Calu3 (cell line): ENCODE measurements around the gene ATP5PF. TPM values are rescaled to one million over a fixed set of nuclear protein-coding genes. Genes with fewer than 3 reads are reported as not detected.

Experiments
- BruUV-seq: library from RNA; stranded (reverse); fragments of 400-500 nt; replicated peaks from 2 replicates; lab custom pipeline; 2021; lab: Mats Ljungman, UMichigan
- CTCF ChIA-PET: fragments of 300-600 bp; sonication (Branson Sonifier 250); formaldehyde crosslinking; loops from one replicate; lab custom pipeline; 2022; ENCODE audit warnings: antibody characterized with exemption; lab: Charles Lee
- DNase-seq: peaks from one replicate; pipeline ENCODE4 v3.0.0; 2022
- H3K27ac Mint-ChIP-seq: one replicate; pipeline ENCODE4 v1.8.0; 2022; ENCODE audit warnings: mixed read lengths; ENCODE audit not compliant: unreplicated experiment
- H3K27me3 Mint-ChIP-seq: one replicate; pipeline ENCODE4 v1.8.0; 2022; ENCODE audit warnings: mixed read lengths; ENCODE audit not compliant: unreplicated experiment
- H3K36me3 Mint-ChIP-seq: one replicate; pipeline ENCODE4 v1.8.0; 2022; ENCODE audit warnings: mild to moderate bottlenecking, moderate library complexity, mixed read lengths; ENCODE audit not compliant: insufficient read depth, unreplicated experiment
- H3K4me1 Mint-ChIP-seq: one replicate; pipeline ENCODE4 v1.8.0; 2022; ENCODE audit warnings: mild to moderate bottlenecking, low read depth, mixed read lengths; ENCODE audit not compliant: unreplicated experiment
- H3K4me3 Mint-ChIP-seq: one replicate; pipeline ENCODE4 v1.8.0; 2022; ENCODE audit warnings: mild to moderate bottlenecking, low read depth, moderate library complexity, mixed read lengths; ENCODE audit not compliant: unreplicated experiment
- H3K9me3 Mint-ChIP-seq: one replicate; pipeline ENCODE4 v1.8.0; 2022; ENCODE audit warnings: low read depth, mixed read lengths; ENCODE audit not compliant: unreplicated experiment
- CTCF ChIP-seq: fragments of 200-600 bp; IDR thresholded peaks from one replicate; pipeline ENCODE4 v1.8.0; 2022; ENCODE audit warnings: antibody characterized with exemption; ENCODE audit not compliant: unreplicated experiment
- intact Hi-C: fragments of 100-400 bp; cut with micrococcal nuclease; formaldehyde crosslinking; loops from one replicate; pipeline ENCODE4 v1.10.0; 2022; ENCODE audit not compliant: unreplicated experiment
- total RNA-seq: library from RNA; stranded (reverse); gene quantifications from 2 replicates; pipeline ENCODE4 v1.2.3, GENCODE V29; 2022

The ATP5PF gene
- total RNA-seq, 1 experiment from 2014 or later: 95.2 TPM

GRCh38 chr21:25735646-25736597 is 1.2 kb upstream of the ATP5PF start:
- CTCF ChIA-PET: no interaction called here
- Mint-ChIP-seq H3K27ac (peak overlapping the region; percentile 100), H3K27me3 (no peaks in the 10 kb centered on the region), H3K4me1 (peaks cover 7% of the 10 kb centered on the region), H3K36me3 (peaks cover 34% of the 10 kb centered on the region), H3K4me3 (peak overlapping the region; percentile 87), H3K9me3 (no peaks in the 10 kb centered on the region)
- no TSS peak for BruUV-seq
- intact Hi-C loops: no loop called here
- DNase-seq: peak; percentile 69
- TF ChIP-seq CTCF: no peak

- no peak for TF ChIP-seq CTCF
- BruUV-seq: no TSS peak
- CTCF ChIA-PET: interaction anchor here (0.6 kb wide), 1 partner anchor 158 kb away, joined by 5 read pairs; no protein-coding TSS in a partner anchor
These were observed 125 bp downstream of the ATP5PF start for GRCh38 chr21:25734654-25734903.

GRCh38 chr21:25733859-25734653 is 648 bp downstream of the ATP5PF start:
- Mint-ChIP-seq H3K4me3 (peak overlapping the region; percentile 87), H3K4me1 (peaks cover 7% of the 10 kb centered on the region), H3K27ac (peak overlapping the region; percentile 100), H3K9me3 (no peaks in the 10 kb centered on the region), H3K27me3 (no peaks in the 10 kb centered on the region), H3K36me3 (peaks cover 34% of the 10 kb centered on the region)
- CTCF ChIA-PET: no interaction called here
- BruUV-seq: no TSS peak
- DNase-seq: peak; percentile 2
- intact Hi-C loops: no loop called here
- no peak for TF ChIP-seq CTCF

More at GRCh38 chr21:25734654-25734903, 125 bp downstream of the ATP5PF start:
- Mint-ChIP-seq H3K36me3 (peaks cover 34% of the 10 kb centered on the region), H3K4me3 (peak overlapping the region; percentile 87), H3K27ac (peak overlapping the region; percentile 100), H3K4me1 (peaks cover 7% of the 10 kb centered on the region), H3K27me3 (no peaks in the 10 kb centered on the region), H3K9me3 (no peaks in the 10 kb centered on the region)
- no peak for DNase-seq
- intact Hi-C loops: no loop called here

- no peak for DNase-seq
- Mint-ChIP-seq H3K4me3 (no peak overlapping the region), H3K36me3 (peaks cover 34% of the 10 kb centered on the region), H3K27me3 (no peaks in the 10 kb centered on the region), H3K27ac (no peak overlapping the region), H3K4me1 (peaks cover 7% of the 10 kb centered on the region), H3K9me3 (no peaks in the 10 kb centered on the region)
- intact Hi-C loops: no loop called here
- BruUV-seq: no TSS peak
- no peak for TF ChIP-seq CTCF
- CTCF ChIA-PET: no interaction called here
These were observed 2.5 kb downstream of the ATP5PF start for GRCh38 chr21:25732091-25732760.
